Activated CD8-positive, alpha-beta T cell treated with anti-CD3 and anti-CD28 coated beads, Interleukin-2, amount 10 ng/mL, durations not matched to agents 7 days and 5 days (primary cell): ENCODE results near the gene NPFFR1. TPM values are rescaled to one million over a fixed set of nuclear protein-coding genes. Genes with fewer than 3 reads are reported as not detected.

Source experiments
- ATAC-seq: fragments of 150-1000 bp; cut with Tn5 transposase; one replicate; pipeline ENCODE4 v1.10.0; 2021; ENCODE audit warnings: moderate library complexity
- CTCF ChIA-PET: fragments of 350-600 bp; sonication (Branson Sonifier 250); formaldehyde crosslinking; loops from one replicate; lab custom pipeline; 2021; ENCODE audit warnings: antibody characterized with exemption; lab: Charles Lee
- POLR2A ChIA-PET: fragments of 350-600 bp; sonication (Branson Sonifier 250); formaldehyde crosslinking; loops from one replicate; lab custom pipeline; 2021; ENCODE audit warnings: antibody characterized with exemption; lab: Charles Lee
- DNase-seq: peaks from one replicate; pipeline ENCODE4 v3.0.0-alpha.2; 2020
- H3K27ac Mint-ChIP-seq: one replicate; pipeline ENCODE4 v1.8.0; 2021; ENCODE audit warnings: mild to moderate bottlenecking, mixed read lengths
- H3K27me3 Mint-ChIP-seq: one replicate; pipeline ENCODE4 v1.8.0; 2021; ENCODE audit warnings: low read depth, mixed read lengths
- H3K36me3 Mint-ChIP-seq: one replicate; pipeline ENCODE4 v1.8.0; 2021; ENCODE audit warnings: low read depth, mixed read lengths
- H3K4me1 Mint-ChIP-seq: one replicate; pipeline ENCODE4 v1.8.0; 2021; ENCODE audit warnings: low read depth, mixed read lengths
- H3K4me3 Mint-ChIP-seq: one replicate; pipeline ENCODE4 v1.8.0; 2021; ENCODE audit warnings: mild to moderate bottlenecking, mixed read lengths
- H3K9me3 Mint-ChIP-seq: one replicate; pipeline ENCODE4 v1.8.0; 2022; ENCODE audit warnings: mixed read lengths; ENCODE audit not compliant: insufficient read depth
- total RNA-seq, 2 experiments: library from RNA; stranded (reverse); gene quantifications; one replicate each; pipeline ENCODE4 v1.2.3, GENCODE V29; 2021

Gene NPFFR1
- total RNA-seq, 2 experiments from 2014 or later = not detected

DNA sequence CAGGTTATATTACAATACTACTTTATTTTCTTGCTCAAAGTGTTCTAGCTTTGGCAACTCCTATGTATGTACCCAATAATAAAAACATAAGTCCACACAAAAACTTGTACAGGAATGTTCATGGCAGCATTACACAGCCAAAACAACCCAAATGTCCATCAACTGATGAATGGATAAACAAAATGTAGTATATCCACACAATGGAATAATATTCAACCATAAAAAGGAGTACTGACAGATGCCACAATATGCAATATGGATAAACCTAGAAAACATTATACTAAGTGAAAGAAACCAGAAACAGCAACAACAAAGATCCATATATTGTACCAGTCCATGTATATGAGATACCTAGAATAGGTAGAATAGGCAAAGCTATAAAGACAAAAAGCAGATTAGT lies 71.5 kb downstream of the NPFFR1 start:
- Mint-ChIP-seq H3K27ac (no peak overlapping the region), H3K27me3 (no peaks in the 10 kb centered on the region), H3K36me3 (peaks cover 48% of the 10 kb centered on the region), H3K4me1 (no peaks in the 10 kb centered on the region), H3K4me3 (no peak overlapping the region), H3K9me3 (no peaks in the 10 kb centered on the region)
- ATAC-seq = no peak
- CTCF ChIA-PET = interaction anchor here (1.0 kb wide), 1 partner anchor 9 kb away, joined by 3 read pairs; no protein-coding TSS in a partner anchor
- no peak for DNase-seq
- POLR2A ChIA-PET = no interaction called here

DNA sequence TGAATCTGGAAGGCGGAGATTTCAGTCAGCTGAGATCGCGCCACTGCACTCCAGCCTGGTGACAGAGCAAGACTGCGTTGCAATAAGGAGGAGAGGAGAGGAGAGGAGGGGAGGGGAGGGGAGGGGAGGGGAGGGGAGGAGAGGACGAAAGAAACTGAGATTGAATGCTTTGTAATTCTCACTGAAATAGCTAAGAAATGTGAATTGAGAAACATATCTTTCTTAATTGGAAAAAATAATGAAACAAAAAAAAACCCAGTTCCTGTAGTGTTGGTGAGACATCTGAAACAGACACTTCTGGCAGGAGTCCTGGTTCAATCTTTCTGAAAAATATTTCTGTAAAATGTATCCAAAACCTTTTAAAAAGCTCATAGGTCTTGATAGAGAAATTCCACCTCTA lies 77.0 kb downstream of the NPFFR1 start:
- DNase-seq = no peak
- H3K4me1 Mint-ChIP-seq = no peaks in the 10 kb centered on the region
- POLR2A ChIA-PET = interaction anchor here (0.7 kb wide), 1 partner anchor 9 kb away, joined by 4 read pairs; no protein-coding TSS in a partner anchor
- no peak for ATAC-seq
- no peaks in the 10 kb centered on the region for H3K27me3 Mint-ChIP-seq
- no peak overlapping the region for H3K27ac Mint-ChIP-seq
- H3K9me3 Mint-ChIP-seq = no peaks in the 10 kb centered on the region
- CTCF ChIA-PET = interaction anchor here (1.6 to 2.1 kb wide), 4 partner anchors 9 to 158 kb away, joined by 5 to 9 read pairs (median 6); partner anchors contain the start of gene TYSND1
- no peak overlapping the region for H3K4me3 Mint-ChIP-seq
- H3K36me3 Mint-ChIP-seq = peaks cover 42% of the 10 kb centered on the region

DNA sequence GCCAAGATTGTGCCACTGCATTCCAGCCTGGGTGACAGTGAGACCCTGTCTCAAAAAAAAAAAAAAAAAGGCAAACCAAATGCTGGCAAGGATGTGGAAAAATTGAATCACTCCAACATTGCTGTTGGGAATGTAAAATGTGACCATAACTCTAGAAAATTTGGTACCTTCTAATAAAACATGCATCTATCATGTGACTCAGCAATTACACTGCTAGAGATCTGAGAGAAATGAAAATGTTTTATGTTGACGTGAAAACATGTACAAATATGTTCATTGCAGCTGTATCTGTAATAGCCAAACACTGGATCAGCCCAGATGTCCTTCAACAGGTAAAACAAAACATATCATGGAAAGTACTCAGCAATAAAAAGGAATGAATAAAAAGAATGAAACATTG lies 82.7 kb downstream of the NPFFR1 start:
- no peaks in the 10 kb centered on the region for H3K9me3 Mint-ChIP-seq
- H3K4me1 Mint-ChIP-seq = peaks cover 47% of the 10 kb centered on the region
- H3K36me3 Mint-ChIP-seq = peaks cover 62% of the 10 kb centered on the region
- H3K27ac Mint-ChIP-seq = no peak overlapping the region
- POLR2A ChIA-PET = no interaction called here
- H3K27me3 Mint-ChIP-seq = no peaks in the 10 kb centered on the region
- no peak overlapping the region for H3K4me3 Mint-ChIP-seq
- CTCF ChIA-PET = interaction anchor here (1.0 to 5.0 kb wide), 3 partner anchors 8 to 55 kb away, joined by 3 to 70 read pairs (median 15); partner anchors contain the start of gene TYSND1
- ATAC-seq (no peak), DNase-seq (no peak)

DNA sequence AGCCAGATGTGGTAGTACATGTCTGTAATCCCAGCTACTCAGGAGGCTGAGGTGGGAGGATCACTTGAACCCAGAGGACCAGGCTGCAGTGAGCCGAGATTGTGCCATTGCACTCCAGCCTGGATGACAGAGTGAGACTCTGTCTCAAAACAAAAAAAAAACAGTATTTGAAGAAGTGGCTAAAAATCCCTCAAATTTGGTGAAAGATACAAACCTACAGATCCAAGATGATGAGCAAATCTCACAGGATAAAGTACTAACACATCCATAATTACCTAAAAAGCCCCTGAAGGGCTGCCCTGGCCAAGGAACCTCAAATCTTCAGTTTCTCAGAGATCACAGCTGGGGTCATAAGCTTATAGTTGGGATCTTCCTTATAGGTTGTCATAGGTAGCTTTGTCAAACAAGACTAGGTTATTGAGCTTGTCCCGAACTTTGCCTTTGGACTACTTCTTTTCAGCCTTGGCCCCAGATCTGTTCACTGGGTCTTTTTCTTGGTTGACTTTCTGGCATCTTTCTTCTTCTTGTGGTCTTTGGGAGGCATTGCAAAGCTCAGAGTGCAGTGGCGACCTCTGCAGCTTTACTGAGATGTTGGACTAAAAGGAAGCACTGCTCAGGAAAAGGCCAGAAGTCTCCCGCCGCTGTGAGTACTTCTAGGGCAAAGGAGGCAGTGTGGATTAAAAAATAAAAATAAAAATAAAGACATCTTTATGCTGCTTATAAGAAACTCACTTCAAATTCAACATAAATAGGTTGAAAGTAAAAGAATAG lies 84.9 kb downstream of the NPFFR1 start:
- H3K4me1 Mint-ChIP-seq = peaks cover 47% of the 10 kb centered on the region
- CTCF ChIA-PET = interaction anchor here (2.0 to 5.0 kb wide), 9 partner anchors 8 to 165 kb away, joined by 4 to 70 read pairs (median 11); partner anchors contain the start of genes SAR1A and TYSND1
- peaks cover 54% of the 10 kb centered on the region for H3K36me3 Mint-ChIP-seq
- no peak overlapping the region for H3K27ac Mint-ChIP-seq
- POLR2A ChIA-PET = interaction anchor here (0.6 to 0.9 kb wide), 2 partner anchors 41 to 52 kb away, joined by 3 read pairs; no protein-coding TSS in a partner anchor
- no peak overlapping the region for H3K4me3 Mint-ChIP-seq
- no peaks in the 10 kb centered on the region for H3K27me3 Mint-ChIP-seq
- DNase-seq (peak; percentile 38), ATAC-seq (no peak)
- H3K9me3 Mint-ChIP-seq = no peaks in the 10 kb centered on the region

Other genes with a start within 250 kb of the NPFFR1 start
- 1 to 10 TPM; 6.2 to 7.4 TPM for gene MACROH2A2, start 231.2 kb downstream of the NPFFR1 start, total RNA-seq
- 1 to 10 TPM; 7.2 to 7.5 TPM for gene AIFM2, start 151.2 kb downstream of the NPFFR1 start, total RNA-seq
- gene TYSND1, start 137.3 kb downstream of the NPFFR1 start, total RNA-seq = 10 to 100 TPM; 12.0 to 13.4 TPM
- gene SAR1A, start 113.5 kb downstream of the NPFFR1 start, total RNA-seq = 100 to 1,000 TPM; 157 to 160 TPM
- gene PPA1, start 50.6 kb downstream of the NPFFR1 start, total RNA-seq = 100 to 1,000 TPM; 175 TPM
- 10 to 100 TPM; 19.5 to 21.4 TPM for gene LRRC20, start 98.6 kb upstream of the NPFFR1 start, total RNA-seq
- gene EIF4EBP2, start 120.1 kb upstream of the NPFFR1 start, total RNA-seq = 10 to 100 TPM; 58.7 to 60.8 TPM
- gene NODAL, start 157.7 kb upstream of the NPFFR1 start, total RNA-seq = not detected
- 1 to 10 TPM; 6.2 to 6.5 TPM for gene PALD1, start 194.8 kb upstream of the NPFFR1 start, total RNA-seq